Erythroblast (primary cell): ENCODE results near the gene NXN.

Experiments
- GATA1 ChIP-seq: IDR thresholded peaks from 2 replicates; pipeline ENCODE4 v1.6.1; 2011; ENCODE audit warnings: low read depth, mild to moderate bottlenecking, control low read depth, low read length, moderate library complexity
- POLR2A ChIP-seq: IDR thresholded peaks from 2 replicates; pipeline ENCODE4 v1.6.1; 2011; ENCODE audit warnings: mild to moderate bottlenecking, low read length

DNA sequence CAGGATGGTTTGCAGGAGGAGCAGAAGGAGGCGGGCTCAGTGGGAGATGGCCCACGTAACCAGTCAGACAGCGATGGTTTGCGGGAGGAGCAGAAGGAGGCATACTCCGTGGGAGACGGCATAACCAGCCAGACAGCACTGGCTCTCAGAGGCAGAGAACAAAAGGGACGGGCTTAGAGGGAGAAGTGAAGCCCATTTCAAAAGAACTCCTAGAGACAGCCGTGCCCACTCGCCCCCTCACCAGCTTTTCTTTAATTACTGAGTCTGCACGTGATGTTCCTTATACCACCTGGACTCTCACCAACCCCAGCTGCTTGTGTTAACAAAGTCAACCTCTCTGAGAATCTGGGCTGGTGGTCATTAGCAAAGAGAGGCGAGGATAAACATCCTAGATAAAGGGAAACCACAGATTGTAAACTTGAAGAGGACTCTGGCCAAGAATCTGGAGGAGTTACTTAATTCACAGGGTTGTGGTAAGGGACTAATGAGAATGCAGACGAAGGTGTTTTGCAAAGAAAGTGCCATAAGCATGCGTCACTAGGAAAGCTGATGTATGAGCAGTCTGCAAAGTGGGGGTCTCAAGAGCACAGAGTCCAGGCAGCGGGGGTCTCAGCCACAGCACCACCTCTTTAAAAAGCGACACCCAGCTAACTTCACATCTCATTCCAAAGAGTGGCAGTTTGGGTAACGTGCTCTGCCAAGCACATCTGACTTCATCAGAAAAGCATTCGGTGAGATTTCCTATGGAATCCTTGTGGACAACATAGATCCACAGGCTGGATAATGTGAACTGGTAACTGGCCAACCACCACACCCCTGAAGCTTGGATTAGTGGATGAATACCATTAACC lies 51.7 kb downstream of the NXN start:
- TF ChIP-seq POLR2A, result no peak
- no peak for TF ChIP-seq GATA1
